T-helper 1 cell treated with Interleukin-12 subunit alpha and Interleukin-12 subunit beta and Interleukin-4 antibody, amounts not matched to agents 30 μg/mL and 1 μg/mL, for 36 hours (primary cell): Measurements from ENCODE around the gene OBP2A.

Source experiments
- H3K27ac Mint-ChIP-seq: one replicate; pipeline ENCODE4 v1.8.0; 2021; ENCODE audit warnings: mild to moderate bottlenecking, mixed read lengths
- H3K27me3 Mint-ChIP-seq: one replicate; pipeline ENCODE4 v1.8.0; 2021; ENCODE audit warnings: low read depth, mixed read lengths
- H3K36me3 Mint-ChIP-seq: one replicate; pipeline ENCODE4 v1.8.0; 2021; ENCODE audit warnings: low read depth, mixed read lengths
- H3K4me1 Mint-ChIP-seq: one replicate; pipeline ENCODE4 v1.8.0; 2021; ENCODE audit warnings: low read depth, mixed read lengths
- H3K4me3 Mint-ChIP-seq: one replicate; pipeline ENCODE4 v1.8.0; 2021; ENCODE audit warnings: mild to moderate bottlenecking, moderate library complexity, mixed read lengths
- H3K9me3 Mint-ChIP-seq: one replicate; pipeline ENCODE4 v1.8.0; 2021; ENCODE audit warnings: mixed read lengths

Gene OBP2A

DNA sequence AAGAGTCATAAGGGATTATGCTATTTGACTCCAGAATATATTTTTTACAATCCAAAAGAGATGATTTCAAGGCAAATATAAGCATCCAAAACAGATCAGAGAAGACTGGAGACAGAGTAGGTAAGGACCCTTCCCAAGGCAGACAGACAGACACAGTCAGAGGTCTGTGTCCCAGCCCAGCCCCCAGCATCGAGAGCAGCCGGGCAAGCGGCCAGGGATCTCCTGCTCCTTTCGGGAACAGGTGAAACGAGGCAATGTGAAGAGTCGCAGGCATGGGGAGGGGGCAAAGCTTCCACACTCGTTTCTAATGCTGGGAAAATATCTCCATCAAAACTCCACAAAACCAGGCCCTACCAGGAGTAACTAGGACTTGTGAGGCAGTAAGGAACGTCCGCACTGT is 21.4 kb downstream of the OBP2A start:
- Mint-ChIP-seq H3K4me3 (no peak overlapping the region), H3K36me3 (no peaks in the 10 kb centered on the region), H3K9me3 (peaks cover 6% of the 10 kb centered on the region), H3K27ac (no peak overlapping the region), H3K27me3 (peaks cover 8% of the 10 kb centered on the region), H3K4me1 (no peaks in the 10 kb centered on the region)

DNA sequence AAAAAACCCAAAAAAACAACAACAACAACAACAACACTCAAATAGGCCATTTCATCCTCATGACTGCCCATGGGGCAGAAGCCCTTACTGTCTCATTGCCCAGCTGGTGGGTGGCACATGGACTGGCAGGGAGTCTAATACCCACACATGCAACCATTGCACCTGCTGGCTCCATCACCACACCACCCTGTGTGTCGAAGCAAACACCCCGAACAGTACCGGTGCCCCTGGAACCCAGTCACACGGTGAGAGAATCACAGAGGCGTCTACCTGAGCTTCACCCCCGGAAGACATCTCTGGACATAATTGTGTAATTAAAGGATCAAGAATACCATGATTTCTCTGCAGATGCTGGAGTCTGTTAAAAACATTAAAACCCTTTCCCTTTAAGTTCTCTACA is 22.1 kb downstream of the OBP2A start:
- no peaks in the 10 kb centered on the region for H3K36me3 Mint-ChIP-seq
- peaks cover 8% of the 10 kb centered on the region for H3K27me3 Mint-ChIP-seq
- H3K4me1 Mint-ChIP-seq: no peaks in the 10 kb centered on the region
- no peak overlapping the region for H3K4me3 Mint-ChIP-seq
- H3K9me3 Mint-ChIP-seq: peaks cover 6% of the 10 kb centered on the region
- no peak overlapping the region for H3K27ac Mint-ChIP-seq

DNA sequence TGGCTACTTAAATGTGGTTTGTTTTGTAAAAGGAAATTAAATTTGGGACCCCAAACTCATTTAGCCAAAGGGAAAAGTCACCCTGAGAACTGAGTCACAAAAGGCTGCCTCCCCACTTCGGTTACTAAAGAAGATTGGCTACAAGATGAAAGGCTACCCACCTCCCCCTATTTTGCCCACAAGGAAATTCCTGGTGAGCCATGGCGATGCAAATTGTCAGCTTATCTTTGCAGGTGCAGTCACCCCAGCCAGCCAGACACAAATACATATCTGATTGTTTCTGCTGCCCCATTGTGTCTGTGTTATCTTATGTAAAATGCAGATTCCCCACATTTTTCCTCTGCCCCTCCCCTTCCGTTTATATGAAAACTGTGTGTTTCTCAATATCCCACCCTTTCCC is 24.5 kb downstream of the OBP2A start:
- Mint-ChIP-seq H3K36me3 (no peaks in the 10 kb centered on the region), H3K4me3 (no peak overlapping the region), H3K9me3 (peaks cover 6% of the 10 kb centered on the region), H3K27me3 (peaks cover 8% of the 10 kb centered on the region), H3K4me1 (no peaks in the 10 kb centered on the region), H3K27ac (no peak overlapping the region)

DNA sequence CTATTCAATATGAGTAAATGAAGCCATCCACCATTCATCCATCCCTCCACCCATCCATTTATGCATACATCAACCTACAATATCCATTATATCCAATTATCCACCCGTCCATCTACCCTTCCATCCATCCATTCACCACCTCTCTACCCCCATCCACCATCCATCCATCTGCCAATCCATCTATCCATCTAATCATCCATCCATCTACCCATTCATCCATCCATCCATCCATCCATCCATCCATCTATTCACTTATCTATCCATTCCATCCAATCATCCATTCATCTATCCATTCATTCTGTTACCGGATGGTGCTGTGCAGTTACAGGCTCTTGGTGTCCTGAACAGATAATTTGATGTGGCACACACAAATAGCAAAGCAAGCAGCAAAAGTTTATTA is 26.3 kb downstream of the OBP2A start:
- no peaks in the 10 kb centered on the region for H3K36me3 Mint-ChIP-seq
- no peaks in the 10 kb centered on the region for H3K4me1 Mint-ChIP-seq
- peaks cover 6% of the 10 kb centered on the region for H3K9me3 Mint-ChIP-seq
- H3K27me3 Mint-ChIP-seq: peaks cover 8% of the 10 kb centered on the region
- no peak overlapping the region for H3K4me3 Mint-ChIP-seq
- no peak overlapping the region for H3K27ac Mint-ChIP-seq

DNA sequence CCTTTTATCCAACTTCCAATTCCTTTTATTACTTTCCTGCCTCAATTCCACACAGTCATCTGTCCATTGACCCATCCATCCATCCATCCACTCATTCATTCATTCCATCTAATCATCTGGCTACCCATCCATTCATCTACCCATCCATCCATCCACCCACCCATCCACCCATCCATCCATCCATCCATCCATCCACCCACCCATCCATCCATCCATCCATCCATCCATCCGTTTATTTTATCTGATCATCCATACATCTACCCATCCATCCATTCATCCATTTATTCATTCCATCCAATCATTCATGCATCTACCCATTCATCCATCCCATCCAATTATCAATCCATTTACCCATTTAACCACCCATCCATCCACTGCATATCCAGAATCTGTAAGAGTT is 27.2 kb downstream of the OBP2A start:
- Mint-ChIP-seq H3K4me1 (no peaks in the 10 kb centered on the region), H3K4me3 (no peak overlapping the region), H3K27ac (no peak overlapping the region), H3K9me3 (peaks cover 6% of the 10 kb centered on the region), H3K36me3 (no peaks in the 10 kb centered on the region), H3K27me3 (peaks cover 8% of the 10 kb centered on the region)

DNA sequence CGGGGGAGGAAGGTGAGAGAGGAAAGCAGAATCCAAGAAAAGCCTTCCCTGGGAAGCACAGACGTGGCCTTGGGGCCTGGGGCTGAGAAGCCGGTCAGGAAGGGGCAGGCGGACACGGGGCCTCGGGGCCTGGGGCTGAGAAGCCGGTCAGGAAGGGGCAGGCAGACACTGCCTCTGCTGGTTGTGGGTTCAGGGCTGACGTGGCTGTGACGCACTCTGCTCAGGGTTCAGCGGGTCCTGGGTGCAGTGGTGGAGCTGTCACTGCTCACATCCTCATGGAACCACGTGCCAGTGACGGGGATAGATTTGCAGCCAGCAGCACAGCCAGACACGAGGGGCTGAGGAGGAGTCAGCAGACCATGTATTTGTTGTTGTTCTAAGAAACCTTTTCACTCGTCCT is 28.4 kb downstream of the OBP2A start:
- H3K4me1 Mint-ChIP-seq: no peaks in the 10 kb centered on the region

DNA sequence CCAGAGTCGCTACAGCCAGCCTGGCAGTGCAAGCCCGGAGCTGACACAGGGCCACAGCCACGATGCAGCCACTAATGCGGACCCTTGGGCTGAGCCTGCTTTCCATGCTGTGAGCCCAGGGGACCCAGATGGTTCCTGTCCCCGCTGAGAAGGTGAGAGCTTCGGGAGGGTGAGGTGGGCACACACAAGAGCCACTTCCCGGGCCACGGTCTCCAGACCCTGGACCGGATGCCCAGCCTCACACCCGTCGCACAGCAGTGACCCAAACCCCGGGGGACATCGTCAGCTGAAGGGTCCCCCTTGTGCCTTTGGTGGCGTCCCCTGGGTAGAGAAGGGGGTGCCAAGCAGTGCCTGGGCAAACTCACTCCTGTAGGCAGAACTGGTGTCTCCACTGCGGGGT is 29.0 kb downstream of the OBP2A start:
- H3K27ac Mint-ChIP-seq: no peak overlapping the region
- no peaks in the 10 kb centered on the region for H3K36me3 Mint-ChIP-seq
- H3K4me1 Mint-ChIP-seq: no peaks in the 10 kb centered on the region
- no peak overlapping the region for H3K4me3 Mint-ChIP-seq
- H3K9me3 Mint-ChIP-seq: no peaks in the 10 kb centered on the region
- H3K27me3 Mint-ChIP-seq: peaks cover 3% of the 10 kb centered on the region

More for the DNA sequence above, 28.4 kb downstream of the OBP2A start:
- Mint-ChIP-seq H3K27ac (no peak overlapping the region), H3K36me3 (no peaks in the 10 kb centered on the region), H3K9me3 (peaks cover 1% of the 10 kb centered on the region), H3K4me3 (no peak overlapping the region), H3K27me3 (peaks cover 4% of the 10 kb centered on the region)

DNA sequence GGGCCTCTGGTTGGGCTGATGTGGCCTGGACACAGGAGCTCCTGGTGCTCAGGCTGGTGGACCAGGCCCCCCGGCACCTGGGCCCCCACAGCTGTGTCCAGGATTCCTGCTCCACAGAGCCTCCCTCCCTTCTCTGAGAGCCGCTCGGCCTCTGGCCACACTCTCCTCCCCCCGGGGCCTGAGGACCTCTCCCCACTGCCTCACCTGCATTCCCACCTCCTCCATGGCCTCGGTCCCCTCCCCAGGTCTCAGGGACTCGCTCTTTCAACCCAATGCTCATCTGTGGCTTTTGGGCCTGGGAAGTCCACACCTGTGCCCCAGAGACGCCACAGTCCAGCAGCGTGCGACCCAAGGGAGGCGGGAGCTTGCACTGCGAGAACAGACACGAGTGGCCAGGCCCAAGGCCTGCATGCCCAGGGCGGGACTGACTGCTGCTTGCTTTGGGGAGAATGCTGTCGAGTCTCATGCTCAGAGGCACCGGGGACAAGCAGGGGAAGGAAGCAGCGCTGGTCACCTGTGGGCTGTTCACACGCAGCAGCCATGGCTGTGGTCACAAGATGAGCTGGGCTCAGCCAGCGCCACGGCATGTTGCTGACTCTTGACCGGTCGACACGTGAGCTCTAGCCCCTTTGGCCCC is 30.2 kb downstream of the OBP2A start:
- no peaks in the 10 kb centered on the region for H3K27me3 Mint-ChIP-seq
- H3K4me1 Mint-ChIP-seq: no peaks in the 10 kb centered on the region
- H3K36me3 Mint-ChIP-seq: no peaks in the 10 kb centered on the region
- H3K27ac Mint-ChIP-seq: no peak overlapping the region
- H3K4me3 Mint-ChIP-seq: no peak overlapping the region
- no peaks in the 10 kb centered on the region for H3K9me3 Mint-ChIP-seq

DNA sequence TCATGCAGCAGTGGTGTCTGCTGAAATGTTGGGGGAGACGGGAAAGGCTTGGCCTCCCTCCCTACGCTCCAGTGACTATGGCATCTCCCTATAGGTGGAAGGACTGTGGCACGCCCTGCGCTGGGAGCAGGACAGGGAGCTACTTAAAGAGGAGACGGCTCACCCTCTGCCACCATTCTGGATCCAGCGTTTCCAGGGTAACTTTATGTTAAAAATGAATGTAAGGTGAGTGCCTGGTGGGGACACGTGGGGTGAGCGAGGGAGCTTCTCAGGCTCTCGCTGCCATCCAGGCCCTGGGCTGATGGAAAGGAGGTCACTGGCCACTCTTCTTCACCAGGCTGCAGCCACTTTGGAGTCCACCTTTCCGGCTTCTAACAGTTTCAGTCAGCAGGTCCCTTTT is 31.3 kb downstream of the OBP2A start:
- Mint-ChIP-seq H3K9me3 (no peaks in the 10 kb centered on the region), H3K36me3 (no peaks in the 10 kb centered on the region), H3K4me1 (no peaks in the 10 kb centered on the region), H3K27me3 (no peaks in the 10 kb centered on the region), H3K4me3 (no peak overlapping the region), H3K27ac (no peak overlapping the region)

DNA sequence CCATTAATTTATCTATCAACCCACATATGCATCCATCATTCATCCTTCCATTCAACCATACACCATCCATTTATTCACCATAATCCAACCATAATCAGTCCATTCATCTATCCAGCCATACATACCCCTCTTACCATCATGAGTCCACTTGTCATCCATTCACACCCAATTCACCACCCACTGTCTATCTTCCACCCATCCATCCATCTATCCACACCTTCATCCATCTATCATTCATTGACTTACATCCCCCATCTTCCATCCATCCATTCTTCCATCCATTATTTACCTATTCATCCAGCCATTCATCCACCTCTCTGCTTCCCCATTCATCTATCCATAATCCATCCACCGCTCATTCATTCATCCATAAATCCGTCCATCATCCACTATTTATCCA is 33.4 kb downstream of the OBP2A start:
- Mint-ChIP-seq H3K4me3 (no peak overlapping the region), H3K9me3 (no peaks in the 10 kb centered on the region), H3K36me3 (no peaks in the 10 kb centered on the region), H3K27ac (no peak overlapping the region), H3K4me1 (no peaks in the 10 kb centered on the region), H3K27me3 (no peaks in the 10 kb centered on the region)

DNA sequence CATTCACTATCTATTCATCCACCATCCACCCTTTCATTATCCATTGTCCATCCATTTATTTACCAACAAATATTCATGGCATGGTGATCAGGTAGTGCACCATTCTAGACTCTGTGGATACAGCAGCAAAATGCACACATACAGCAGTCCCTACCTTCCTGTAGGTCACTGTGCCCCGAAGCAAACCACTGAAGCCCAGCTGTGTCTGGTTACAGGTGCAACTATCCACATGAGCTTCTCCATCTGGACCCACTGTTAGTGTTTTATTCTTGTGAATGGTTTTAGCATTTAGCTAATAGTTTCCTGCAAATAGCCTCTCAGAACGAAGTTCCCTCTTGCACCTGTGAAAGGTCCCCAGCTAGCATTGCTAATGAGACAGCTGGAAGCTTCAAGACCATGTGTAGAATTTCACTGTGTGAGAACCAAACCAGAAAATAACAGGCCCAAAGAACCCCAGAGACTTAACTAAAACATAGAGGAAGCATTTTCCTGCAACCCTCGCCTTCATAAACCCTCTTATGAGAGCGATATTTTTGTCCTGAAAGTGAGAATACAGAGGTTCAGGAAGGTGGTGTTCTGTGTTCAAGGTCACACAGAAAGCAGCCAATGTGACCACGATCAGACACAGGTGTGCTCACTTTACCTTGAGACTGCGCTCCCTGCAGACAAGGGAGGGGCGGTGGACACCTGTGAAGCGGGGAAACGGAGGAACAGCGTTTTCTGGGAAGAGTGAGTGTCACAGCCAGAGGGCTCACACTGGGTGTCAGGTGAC is 34.1 kb downstream of the OBP2A start:
- H3K36me3 Mint-ChIP-seq: no peaks in the 10 kb centered on the region
- H3K9me3 Mint-ChIP-seq: no peaks in the 10 kb centered on the region
- H3K27ac Mint-ChIP-seq: no peak overlapping the region
- no peaks in the 10 kb centered on the region for H3K4me1 Mint-ChIP-seq
- no peak overlapping the region for H3K4me3 Mint-ChIP-seq
- H3K27me3 Mint-ChIP-seq: no peaks in the 10 kb centered on the region

DNA sequence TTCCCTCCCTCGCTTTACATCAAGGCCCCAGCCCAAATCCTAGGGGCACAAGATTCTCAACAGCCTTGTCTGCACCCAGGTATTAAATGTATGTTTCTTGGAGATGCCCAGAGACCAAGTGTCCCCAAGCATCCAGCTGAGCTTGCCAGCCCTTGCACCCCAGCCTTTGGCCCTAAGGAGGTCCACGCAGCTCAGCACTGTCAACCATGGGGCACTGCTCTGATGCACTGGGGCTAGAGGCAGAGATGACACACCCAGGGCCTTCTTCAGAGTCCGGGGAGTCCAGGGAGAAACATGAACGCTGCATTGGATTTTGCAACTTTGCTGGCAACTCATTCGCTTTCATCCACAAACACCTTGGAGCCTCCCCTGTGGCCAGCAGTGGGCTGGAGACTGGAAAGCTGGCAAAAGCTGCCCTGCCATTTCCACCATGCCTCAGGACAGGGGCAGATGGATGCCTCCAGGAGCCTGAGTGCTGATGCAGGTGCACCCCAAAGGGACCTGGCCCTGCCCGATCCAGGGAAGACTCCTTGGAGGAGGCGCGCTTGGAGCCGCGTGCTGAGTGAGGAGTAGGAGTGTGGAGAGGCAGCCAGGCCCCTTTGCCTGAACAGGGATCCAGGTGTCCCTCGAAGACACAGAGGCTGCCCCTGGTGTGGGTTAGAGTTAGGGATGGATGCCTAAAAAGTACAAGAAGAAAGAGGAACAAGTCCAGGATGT is 34.9 kb downstream of the OBP2A start:
- Mint-ChIP-seq H3K4me3 (no peak overlapping the region), H3K4me1 (no peaks in the 10 kb centered on the region), H3K36me3 (no peaks in the 10 kb centered on the region), H3K27ac (no peak overlapping the region), H3K9me3 (no peaks in the 10 kb centered on the region), H3K27me3 (no peaks in the 10 kb centered on the region)

DNA sequence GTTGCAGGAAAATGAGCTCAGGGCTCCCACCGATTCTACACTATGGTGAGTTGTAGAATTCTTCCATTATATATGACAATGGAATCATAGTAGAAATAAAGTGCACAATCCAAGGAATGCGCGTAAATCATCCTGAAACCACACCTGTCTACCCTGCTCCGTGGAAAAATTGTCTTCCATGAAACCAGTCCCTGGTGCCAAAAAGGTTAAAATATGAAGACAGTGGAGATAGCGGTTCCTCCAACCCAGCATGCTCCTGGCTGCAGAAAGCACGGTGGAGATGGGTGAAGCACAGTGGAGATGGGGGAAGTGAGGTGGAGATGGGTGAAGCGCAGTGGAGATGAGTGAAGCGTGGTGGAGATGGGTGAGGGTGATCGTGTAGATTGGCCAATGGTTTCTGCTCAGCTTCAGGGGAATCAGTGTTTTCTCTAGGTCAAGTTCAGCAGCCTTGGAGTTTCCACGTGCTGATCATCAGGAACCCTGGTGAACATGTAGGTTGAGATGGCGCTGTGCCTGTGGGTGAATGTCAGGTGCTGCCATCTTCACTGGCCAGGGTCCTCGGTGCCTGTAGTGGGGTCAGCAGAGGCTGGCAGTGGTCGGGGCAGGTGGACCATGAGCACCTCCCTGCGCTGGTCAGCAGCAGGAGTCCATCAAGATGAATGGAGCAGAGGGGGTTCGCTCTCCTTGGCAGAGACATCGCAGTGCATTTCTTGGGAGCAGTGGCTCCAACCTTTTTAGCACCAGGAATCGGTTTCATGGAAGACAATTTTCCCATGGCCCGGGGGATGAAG is 35.9 kb downstream of the OBP2A start:
- no peaks in the 10 kb centered on the region for H3K36me3 Mint-ChIP-seq
- no peaks in the 10 kb centered on the region for H3K4me1 Mint-ChIP-seq
- H3K27ac Mint-ChIP-seq: no peak overlapping the region
- no peak overlapping the region for H3K4me3 Mint-ChIP-seq
- H3K27me3 Mint-ChIP-seq: no peaks in the 10 kb centered on the region
- no peaks in the 10 kb centered on the region for H3K9me3 Mint-ChIP-seq

DNA sequence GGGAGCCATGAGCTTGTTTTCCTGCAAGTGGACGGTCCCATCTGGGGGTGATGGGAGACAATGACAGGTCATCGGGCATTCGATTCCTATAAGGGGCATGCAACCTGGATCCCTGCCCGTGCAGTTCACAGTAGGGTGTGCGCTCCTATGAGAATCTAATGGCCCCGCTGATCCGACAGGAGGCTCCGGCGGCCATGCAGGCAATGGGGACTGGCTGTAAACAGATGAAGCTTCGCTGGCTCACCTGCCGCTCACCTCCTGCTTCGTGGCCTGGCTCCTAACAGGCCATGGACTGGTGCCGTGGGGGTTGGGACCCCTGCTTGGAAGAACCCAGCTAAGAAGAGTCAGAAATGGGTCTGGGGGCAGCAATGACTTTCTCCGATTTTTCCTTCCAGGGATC is 36.6 kb downstream of the OBP2A start:
- H3K36me3 Mint-ChIP-seq: no peaks in the 10 kb centered on the region
- H3K27ac Mint-ChIP-seq: no peak overlapping the region
- H3K9me3 Mint-ChIP-seq: no peaks in the 10 kb centered on the region
- no peak overlapping the region for H3K4me3 Mint-ChIP-seq
- H3K27me3 Mint-ChIP-seq: no peaks in the 10 kb centered on the region
- H3K4me1 Mint-ChIP-seq: no peaks in the 10 kb centered on the region
